ENCODE results near the gene SYT17.

DNA sequence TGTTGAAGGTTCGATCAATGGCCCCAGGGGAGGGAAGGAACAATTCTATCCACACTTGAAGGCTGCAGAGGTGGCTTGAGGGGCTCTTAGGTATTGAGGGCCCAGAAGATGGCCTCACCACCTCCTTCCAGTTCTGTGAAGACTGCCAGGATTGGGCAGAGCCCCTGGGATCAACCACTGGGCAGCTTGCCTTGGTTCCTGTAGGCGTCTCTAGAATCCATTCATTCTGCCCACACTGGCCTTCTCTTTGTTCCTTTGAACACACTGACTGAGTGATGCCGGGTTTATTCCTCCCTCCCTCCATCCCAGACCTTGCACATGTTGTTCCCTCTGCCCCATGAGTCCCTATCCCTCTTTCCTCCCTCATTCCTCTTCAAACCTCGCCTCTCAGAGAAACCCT lies 50.5 kb downstream of the SYT17 start:
- TF ChIP-seq POLR2AphosphoS5 (IDR thresholded peaks at IDR 0.05; ENCODE audit: low read depth, low read length), result no peak
- no peak for TF ChIP-seq POLR2A (IDR thresholded peaks at IDR 0.05; ENCODE audit: low read depth, low read length)
- no peak for TF ChIP-seq TAF1 (IDR thresholded peaks at IDR 0.05; ENCODE audit: borderline replicate concordance, low read depth, low read length)
